GM10266 (cell line): ENCODE results near the gene SP6.

Experiments used
- DNase-seq: peaks from one replicate; pipeline ENCODE4 v3.0.0; 2012; ENCODE audit errors: extremely low spot score
- CTCF ChIP-seq: IDR thresholded peaks from 2 replicates; pipeline ENCODE4 v1.5.1; 2012; ENCODE audit warnings: mild to moderate bottlenecking, low read depth; ENCODE audit not compliant: control insufficient read depth, insufficient read depth; ENCODE audit errors: missing control alignments

Gene SP6

GRCh38 chr17:47850692-47851573 is at the start of gene SP6:
Gene SP6, minus strand, starts transcription at chr17:47851163. Its CDS starts 2,734 bp downstream, at chr17:47848429.
- DNase-seq = peak; percentile 58

GRCh38 chr17:47899643-47900042 is 48.7 kb upstream of the SP6 start:
- DNase-seq = no peak
- no peak for TF ChIP-seq CTCF

More at GRCh38 chr17:47850692-47851573, at the start of gene SP6:
- no peak for TF ChIP-seq CTCF

DNA sequence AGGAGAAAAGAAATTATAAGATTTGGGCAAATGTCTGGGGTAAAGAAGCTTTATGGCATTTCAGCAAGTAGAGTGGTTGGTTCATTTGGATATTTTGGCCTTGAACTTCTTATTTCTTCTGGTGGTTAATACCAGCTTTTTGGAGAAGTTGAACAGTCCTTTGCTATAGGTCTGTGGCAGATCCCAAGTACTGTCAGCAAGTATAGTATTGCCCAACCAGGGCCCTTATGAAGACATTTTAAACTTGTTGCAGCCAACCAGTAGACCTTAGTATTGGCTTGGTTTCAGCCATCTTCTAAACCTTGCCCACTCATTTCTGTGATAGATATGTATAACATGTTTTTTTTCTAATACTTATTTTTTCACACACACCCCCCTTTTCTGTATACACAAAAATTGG is 47.3 kb upstream of the SP6 start:
- no peak for DNase-seq
- no peak for TF ChIP-seq CTCF

- TF ChIP-seq CTCF = no peak
- DNase-seq = no peak
Observed at GRCh38 chr17:47897561-47897960, 46.6 kb upstream of the SP6 start.

GRCh38 chr17:47896672-47897490 is 45.9 kb upstream of the SP6 start:
- no peak for DNase-seq
- no peak for TF ChIP-seq CTCF

GRCh38 chr17:47895856-47896671 is 45.1 kb upstream of the SP6 start, which contains the start of gene SP2:
Gene SP2, plus strand, starts transcription at chr17:47896236. Its CDS starts 51 bp downstream, at chr17:47896287.
- DNase-seq = peak; percentile 99
- TF ChIP-seq CTCF = no peak
